ENCODE data around the gene EXOSC5.
"Not testable (repeated sequence)": the region's sequence is repeated elsewhere in the genome, so short reads cannot be mapped to it uniquely, and the experiment has no call there.

The EXOSC5 gene

GRCh38 chr19:41366089-41366488, 31.1 kb downstream of the EXOSC5 start:
- no peak for DNase-seq (ENCODE audit: low read depth in 2 of 2)

DNA sequence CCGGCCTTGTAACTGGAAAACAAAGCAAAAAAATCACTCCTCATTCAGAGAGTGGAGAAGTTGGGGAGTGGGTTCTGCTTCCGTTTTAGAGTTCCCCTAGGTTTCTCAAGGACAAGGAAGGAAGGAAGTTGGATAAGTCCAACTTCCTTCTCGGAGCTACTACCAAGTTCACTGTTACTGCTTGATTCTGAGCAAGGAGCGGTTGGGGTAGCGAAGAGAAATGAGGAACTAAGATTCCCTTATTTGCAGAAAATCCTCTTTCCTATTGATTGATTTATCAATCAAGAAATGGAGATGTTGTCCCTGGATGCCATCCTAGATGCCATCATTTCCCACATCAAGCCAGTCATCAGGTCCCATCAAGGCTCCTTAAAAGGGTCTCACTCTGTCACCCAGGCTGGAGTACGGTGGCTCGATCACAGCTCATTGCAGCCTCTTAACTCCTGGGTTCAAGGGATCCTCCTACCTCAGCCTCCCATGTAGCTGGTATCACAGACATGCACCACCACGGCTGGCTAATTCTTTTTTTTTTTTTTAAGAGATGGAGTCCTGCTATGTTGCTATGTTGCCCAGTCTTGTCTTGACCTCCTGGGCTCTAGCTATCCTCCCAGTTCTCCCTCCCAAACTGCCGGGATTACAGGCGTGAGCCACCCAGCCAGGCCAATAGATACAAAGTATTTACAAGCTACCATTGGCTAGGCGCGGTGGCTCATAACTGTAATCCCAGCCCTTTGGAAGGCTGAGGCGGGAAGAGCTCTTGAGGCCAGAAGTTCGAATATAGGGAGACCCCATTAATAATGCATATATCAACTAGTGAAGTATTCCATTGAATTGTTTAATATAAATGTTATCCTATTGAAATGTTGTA, 32.4 kb downstream of the EXOSC5 start:
- no peak for DNase-seq (ENCODE audit: low read depth in 2 of 2)

DNA sequence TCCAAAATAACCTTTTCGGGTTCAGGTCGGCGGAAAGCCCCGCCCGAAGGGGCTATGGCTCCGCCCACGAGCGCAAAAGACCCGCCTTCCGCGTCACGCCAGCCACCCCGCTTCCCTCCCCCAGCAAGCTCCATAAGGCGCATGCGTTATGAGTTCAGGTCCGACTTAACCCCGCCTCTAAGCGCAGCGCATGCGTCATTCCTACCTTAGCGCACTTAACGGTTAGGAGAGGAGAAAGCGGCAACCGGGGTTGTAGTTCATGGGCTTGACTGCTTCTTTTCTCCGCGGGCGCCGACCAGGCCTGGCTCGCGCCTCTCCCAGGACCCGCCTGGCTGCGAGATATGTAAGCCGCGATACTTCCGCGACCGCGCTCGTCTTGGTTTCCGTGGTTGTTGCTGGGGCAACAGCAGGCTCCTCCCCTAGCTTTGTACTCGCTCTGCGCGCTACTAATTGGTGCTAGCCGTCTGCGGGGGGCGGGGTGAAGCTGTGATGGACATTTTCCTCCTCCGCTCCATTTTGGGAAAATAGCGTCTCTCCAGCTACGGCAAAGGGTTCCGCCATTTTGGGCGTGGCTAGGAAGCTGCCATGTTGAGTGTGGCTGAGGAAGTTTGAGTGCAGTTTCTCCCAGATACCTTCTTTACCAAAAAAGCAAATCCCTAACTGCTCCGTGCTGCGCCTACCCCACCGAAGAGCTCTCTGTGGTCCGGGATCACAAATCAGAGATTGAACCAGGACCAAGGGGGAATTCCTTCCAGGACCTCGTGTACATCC, 33.2 kb downstream of the EXOSC5 start, which contains the start of gene B9D2:
TSS of gene B9D2 (minus strand) at position 397 of the 771 bp plus-strand sequence. CDS start 630 bp downstream, outside the sequence.
- DNase-seq (ENCODE audit: low read depth in 2 of 2), result peak; percentile 92 to 97

- no peak for DNase-seq (ENCODE audit: low read depth in 2 of 2)
These were observed 33.8 kb downstream of the EXOSC5 start for GRCh38 chr19:41363371-41363752.

- no peak for DNase-seq (ENCODE audit: low read depth in 2 of 2)
These were observed 34.9 kb downstream of the EXOSC5 start for GRCh38 chr19:41362143-41362847.

DNA sequence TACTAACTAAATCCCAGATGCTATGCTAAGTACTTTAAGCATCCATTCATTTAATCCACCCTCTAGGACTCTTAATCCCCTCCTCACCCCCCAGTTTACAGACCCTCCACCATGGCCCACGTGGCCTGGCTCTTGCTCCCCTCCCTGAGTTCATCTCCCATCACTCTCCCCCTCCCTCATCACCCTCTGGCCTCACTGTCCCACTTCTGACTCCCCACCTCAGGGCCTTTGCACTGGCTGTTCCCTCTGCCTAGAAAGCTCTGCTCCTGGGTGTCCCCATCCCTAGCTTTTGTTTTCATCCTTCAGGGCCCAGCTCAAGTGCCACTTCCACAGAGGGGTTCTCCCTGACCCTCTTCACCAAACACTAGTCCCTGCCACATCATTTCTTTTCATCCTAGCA, 37.4 kb downstream of the EXOSC5 start:
- no peak for DNase-seq (ENCODE audit: low read depth in 2 of 2)

GRCh38 chr19:41357746-41358145, 39.4 kb downstream of the EXOSC5 start:
- DNase-seq (ENCODE audit: low read depth in 2 of 2), result no peak

- DNase-seq (ENCODE audit: low read depth in 2 of 2), result no peak
These were observed 40.0 kb downstream of the EXOSC5 start for GRCh38 chr19:41356984-41357739.

- DNase-seq (ENCODE audit: low read depth in 2 of 2), result no peak
These were observed 41.4 kb downstream of the EXOSC5 start for GRCh38 chr19:41355802-41356201.

DNA sequence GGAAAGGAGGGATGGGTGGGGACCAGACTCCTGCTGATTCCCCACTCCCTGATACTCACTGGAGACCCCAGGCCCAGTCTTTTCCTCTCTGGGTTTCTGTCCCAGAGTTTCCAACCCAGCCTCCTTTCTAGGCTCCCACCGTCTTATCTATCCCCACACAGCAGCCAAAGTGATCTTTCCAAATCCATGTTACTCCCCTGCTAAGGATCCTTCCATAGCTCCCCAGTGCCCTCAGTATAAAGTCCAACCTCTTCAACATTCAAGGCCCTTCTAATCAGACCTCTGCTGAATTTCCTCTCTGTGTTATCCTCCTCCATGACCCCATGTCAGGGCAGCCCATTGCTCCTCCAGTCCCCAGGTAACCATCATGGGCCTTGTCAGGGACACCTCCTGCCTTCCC, 42.1 kb downstream of the EXOSC5 start:
- DNase-seq (ENCODE audit: low read depth in 2 of 2), result no peak

DNA sequence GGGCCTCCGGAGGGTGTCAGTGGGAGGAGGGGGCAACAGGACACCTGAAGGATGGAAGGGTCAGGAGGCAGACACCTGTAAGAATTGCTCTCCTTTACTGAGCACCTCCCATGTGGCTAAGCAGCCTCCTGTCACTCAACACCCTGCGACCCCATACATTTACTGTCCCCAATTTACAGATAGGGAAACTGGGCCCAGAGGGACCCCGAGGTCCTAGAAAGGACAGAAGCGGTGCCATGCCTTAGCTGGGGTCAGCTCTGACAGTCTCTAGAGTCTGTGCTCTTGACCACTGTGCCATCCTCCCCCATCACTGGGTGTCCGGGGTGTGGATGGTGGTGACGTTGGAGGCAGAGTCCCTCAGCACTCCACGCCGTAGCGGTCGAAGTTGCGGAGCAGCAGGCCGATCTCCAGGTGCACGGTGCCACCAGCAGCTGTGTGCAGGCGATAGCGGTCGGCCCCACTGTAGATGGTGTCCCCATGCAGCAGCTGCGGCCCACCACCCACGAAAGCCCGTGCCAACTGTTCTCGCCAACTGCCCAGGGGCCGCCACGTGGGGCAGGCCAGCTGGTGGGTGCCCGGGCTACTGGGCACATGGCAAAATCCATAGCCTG, 42.7 kb downstream of the EXOSC5 start:
- no peak for DNase-seq (ENCODE audit: low read depth in 2 of 2)

DNA sequence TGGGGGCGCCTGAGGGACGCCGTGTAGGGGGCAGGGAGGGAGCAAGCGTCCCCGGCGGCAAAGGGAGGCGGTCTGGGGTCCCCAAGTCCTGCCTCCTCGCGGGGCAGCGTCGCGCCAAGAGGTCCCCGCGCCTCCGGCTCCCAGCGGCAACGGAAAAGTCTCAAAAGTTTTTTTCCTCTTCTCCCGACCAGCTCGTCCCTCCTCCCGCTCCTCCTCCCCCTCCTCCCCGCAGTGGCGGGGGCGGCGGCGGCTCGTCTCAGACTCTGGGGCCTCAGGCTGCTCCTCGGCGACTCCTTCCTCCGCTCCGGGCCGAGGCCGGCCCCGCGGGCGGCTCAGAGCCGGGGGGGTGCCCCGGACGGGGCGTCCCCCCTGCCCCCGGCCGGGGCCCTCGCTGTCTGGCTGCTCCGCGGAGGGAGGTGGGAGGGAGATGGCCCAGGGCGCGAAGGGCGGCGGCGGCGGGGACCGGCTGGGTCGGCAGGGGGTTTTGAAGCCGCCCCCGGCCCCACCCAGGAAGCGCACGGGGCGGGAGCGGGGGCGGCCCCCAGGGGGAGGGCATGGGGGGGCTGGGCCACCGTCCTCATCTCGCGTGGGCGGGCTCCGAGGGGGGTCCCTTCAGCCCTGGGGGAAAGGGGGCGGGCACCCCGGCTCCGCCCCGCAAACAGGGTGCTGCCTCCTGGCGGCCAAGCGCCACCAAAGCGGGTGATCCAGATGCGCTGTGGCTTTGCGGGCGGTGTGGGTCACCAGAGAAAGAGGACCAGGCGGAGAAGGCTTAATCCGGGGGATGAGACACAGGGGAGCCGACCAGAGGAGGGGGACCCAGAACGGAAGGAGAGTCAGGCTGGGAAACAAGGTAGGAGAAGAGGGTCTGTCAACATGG, 43.5 kb downstream of the EXOSC5 start, which contains the start of gene TGFB1:
TSS of gene TGFB1 (minus strand) at position 457 of the 877 bp plus-strand sequence. CDS start 878 bp downstream, outside the sequence.
- peak; percentile 72 to 86 for DNase-seq (ENCODE audit: low read depth in 2 of 2)

GRCh38 chr19:41352609-41353465, 44.3 kb downstream of the EXOSC5 start:
- peak; percentile 64 to 74 for DNase-seq (ENCODE audit: low read depth in 2 of 2)

GRCh38 chr19:41352279-41352608, 44.9 kb downstream of the EXOSC5 start:
- DNase-seq (ENCODE audit: low read depth in 2 of 2), result no peak

GRCh38 chr19:41351339-41352245, 45.6 kb downstream of the EXOSC5 start:
- peak; percentile 70 to 78 for DNase-seq (ENCODE audit: low read depth in 2 of 2)

DNA sequence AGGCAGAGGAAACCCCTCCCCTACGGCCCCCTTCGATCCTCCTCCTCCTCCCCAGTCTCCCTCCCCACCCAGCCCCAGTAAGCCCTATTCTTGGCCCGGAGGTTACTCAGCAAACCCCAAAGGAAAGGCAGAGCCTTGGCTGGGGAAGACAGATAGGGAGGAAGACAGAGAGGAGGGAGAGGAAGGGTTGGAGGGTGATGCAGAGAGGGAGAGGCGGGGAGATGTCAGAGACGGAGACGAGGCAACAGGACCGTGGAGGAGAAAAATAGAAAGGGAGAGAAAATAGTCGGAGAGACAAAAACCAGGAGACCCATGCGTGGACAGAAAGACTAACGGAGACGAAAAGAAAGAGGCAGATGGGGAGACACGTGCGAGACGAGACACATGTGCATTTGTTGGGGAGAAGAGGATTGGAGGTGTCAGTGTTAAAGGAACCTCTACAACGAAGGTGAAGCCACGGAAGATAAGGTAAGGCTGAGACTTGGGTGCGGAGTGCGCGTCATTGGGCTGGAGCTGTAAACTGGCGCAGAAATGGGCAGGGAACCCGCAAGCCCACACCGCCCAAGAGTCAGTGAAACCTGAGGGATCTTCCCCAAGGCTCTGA, 46.3 kb downstream of the EXOSC5 start:
- DNase-seq (ENCODE audit: low read depth in 2 of 2), result no peak

- not testable (repeated sequence) for DNase-seq (ENCODE audit: low read depth in 2 of 2)
These were observed 50.2 kb downstream of the EXOSC5 start for GRCh38 chr19:41346916-41347315.

Measured in stimulated activated CD4-positive, alpha-beta T cell treated with anti-CD3 and anti-CD28 coated beads, Interleukin-12 subunit alpha, Interleukin-12 subunit beta, amount 100 ng/mL, for 24 hours (primary cell).